HFF-Myc (cell line): ENCODE measurements around the gene VRK2.
A peak's percentile ranks its signal among the peaks of the same experiment; 100 is the strongest.
"Not testable (repeated sequence)": the region's sequence is repeated elsewhere in the genome, so short reads cannot be mapped to it uniquely, and the experiment has no call there.

Experiments
- DNase-seq: peaks from one replicate; pipeline ENCODE4 v3.0.0-alpha.2; 2011; ENCODE audit warnings: low read depth; ENCODE audit errors: extremely low read depth
- H3K4me3 ChIP-seq: replicated peaks from 2 replicates; pipeline ENCODE4 v1.5.1; 2011; ENCODE audit warnings: low read depth, mild to moderate bottlenecking, control low read depth, low read length
- TF ChIP-seq, protein P1 (sequence below): IDR thresholded peaks from 2 replicates; pipeline ENCODE4 v1.5.1; 2012; ENCODE audit warnings: mild to moderate bottlenecking, low read depth, low read length, control low read depth; ENCODE audit errors: missing control alignments

Gene VRK2

DNA sequence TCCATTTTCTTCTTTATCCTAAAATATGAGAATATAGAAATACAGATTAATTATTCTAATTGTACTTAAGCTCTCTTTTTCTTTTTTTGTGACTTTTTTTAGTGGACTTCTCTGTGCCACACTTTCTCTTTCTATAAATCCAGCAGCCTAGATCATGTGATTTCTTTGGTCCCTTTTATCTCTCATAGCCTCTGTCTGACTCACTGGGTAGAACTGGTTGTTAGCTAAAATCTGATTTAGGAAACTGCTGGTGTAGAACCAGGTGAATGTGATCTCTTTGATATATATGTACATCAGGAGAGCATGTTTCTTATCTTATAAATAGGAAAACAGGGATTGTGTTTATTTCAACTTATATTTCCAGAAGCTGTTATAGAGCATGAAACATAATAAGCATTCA, 54.9 kb downstream of the VRK2 start:
- no peak overlapping the region for H3K4me3 ChIP-seq
- TF ChIP-seq, protein P1, sequence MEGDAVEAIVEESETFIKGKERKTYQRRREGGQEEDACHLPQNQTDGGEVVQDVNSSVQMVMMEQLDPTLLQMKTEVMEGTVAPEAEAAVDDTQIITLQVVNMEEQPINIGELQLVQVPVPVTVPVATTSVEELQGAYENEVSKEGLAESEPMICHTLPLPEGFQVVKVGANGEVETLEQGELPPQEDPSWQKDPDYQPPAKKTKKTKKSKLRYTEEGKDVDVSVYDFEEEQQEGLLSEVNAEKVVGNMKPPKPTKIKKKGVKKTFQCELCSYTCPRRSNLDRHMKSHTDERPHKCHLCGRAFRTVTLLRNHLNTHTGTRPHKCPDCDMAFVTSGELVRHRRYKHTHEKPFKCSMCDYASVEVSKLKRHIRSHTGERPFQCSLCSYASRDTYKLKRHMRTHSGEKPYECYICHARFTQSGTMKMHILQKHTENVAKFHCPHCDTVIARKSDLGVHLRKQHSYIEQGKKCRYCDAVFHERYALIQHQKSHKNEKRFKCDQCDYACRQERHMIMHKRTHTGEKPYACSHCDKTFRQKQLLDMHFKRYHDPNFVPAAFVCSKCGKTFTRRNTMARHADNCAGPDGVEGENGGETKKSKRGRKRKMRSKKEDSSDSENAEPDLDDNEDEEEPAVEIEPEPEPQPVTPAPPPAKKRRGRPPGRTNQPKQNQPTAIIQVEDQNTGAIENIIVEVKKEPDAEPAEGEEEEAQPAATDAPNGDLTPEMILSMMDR: no peak
- no peak for DNase-seq

GRCh38 chr2:58106896-58107295, 60.3 kb downstream of the VRK2 start:
- TF ChIP-seq, protein P1: no peak
- H3K4me3 ChIP-seq: no peak overlapping the region
- no peak for DNase-seq

DNA sequence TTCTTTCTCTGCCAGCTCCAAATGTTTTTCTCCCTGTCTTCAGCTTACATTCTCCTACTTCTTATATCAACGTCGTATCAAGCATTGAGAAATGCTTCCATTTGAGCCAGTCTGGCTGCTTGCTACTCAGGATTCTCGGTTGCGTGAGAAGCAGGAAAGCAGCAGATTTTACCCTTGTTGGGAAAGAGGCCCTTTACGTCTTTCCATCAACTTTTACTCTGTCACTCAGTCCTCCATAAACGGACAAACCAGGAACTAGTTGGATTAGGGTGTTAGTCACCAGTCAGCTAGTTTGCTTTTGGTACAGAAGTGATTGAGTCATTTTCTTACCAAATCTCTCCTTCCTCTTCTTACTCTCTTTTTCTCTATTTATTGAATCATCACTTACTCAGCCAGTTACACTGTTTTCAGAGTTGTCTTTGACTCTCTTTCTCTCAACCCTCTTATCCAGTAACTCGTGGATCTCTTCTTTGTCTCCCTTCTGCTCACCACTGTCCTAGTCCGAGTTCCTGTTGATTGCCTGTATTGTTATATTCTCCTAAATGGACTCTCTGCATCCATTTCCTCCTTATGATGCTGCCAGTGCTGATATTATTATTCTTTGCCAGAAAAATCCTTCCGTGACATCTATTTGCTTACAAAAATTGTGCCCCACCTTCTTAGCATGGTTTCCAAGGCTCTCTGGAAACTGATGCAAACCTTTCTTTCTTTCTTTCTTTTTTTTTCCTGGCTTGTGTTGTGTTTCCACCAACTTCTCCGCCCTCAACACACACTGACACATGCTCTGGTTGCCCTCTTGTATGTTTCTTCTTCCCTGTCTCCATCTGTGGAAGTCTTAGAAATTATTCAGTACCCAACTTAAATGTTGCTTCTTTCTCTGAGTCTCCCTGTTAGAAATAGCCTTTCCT, 61.5 kb downstream of the VRK2 start:
- TF ChIP-seq, protein P1: no peak
- H3K4me3 ChIP-seq: no peak overlapping the region
- peak; percentile 35 for DNase-seq

- no peak for DNase-seq
- TF ChIP-seq, protein P1: no peak
- no peak overlapping the region for H3K4me3 ChIP-seq
Measured at GRCh38 chr2:58109481-58109880, 62.9 kb downstream of the VRK2 start.

DNA sequence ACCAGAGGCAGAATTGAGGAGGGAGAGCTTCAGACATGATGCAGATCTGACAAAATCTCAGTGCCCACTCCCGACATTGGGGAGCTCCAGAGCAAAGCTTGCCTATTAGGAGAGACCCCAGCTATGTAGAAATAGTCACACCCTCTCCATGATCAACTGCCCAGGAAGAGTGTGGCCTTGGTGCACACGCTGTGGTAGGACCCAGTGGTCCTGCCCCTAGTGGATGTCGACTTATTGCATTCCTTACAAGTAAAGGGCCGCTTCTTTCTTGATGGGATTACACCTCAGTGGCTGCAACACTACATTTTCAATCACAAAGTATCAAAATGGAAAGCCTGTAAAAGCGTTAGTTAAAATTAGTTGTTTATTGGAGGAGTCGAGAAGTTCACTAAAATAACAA, 64.2 kb downstream of the VRK2 start:
- DNase-seq: no peak

DNA sequence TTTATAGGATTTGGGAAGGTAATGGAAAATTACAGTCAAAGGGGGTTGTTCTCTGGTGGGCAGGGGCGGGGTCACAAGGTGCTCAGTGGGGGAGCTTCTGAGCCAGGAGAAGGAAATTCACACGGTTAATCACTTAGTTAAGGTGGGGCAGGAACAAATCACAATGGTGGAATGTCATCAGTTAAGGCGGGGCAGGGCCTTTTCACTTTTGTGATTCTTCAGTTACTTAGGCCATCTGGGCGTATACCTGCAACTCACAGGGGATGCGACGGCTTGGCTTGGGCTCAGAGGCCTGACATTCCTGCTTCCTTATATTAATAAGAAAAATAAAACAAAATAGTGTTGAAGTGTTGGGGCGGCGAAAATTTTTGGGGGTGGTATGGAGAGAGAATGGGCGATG, 67.0 kb downstream of the VRK2 start:
- not testable (repeated sequence) for H3K4me3 ChIP-seq, DNase-seq

More for the DNA sequence above, 64.2 kb downstream of the VRK2 start:
- H3K4me3 ChIP-seq: no peak overlapping the region
- TF ChIP-seq, protein P1: peak; percentile 14

DNA sequence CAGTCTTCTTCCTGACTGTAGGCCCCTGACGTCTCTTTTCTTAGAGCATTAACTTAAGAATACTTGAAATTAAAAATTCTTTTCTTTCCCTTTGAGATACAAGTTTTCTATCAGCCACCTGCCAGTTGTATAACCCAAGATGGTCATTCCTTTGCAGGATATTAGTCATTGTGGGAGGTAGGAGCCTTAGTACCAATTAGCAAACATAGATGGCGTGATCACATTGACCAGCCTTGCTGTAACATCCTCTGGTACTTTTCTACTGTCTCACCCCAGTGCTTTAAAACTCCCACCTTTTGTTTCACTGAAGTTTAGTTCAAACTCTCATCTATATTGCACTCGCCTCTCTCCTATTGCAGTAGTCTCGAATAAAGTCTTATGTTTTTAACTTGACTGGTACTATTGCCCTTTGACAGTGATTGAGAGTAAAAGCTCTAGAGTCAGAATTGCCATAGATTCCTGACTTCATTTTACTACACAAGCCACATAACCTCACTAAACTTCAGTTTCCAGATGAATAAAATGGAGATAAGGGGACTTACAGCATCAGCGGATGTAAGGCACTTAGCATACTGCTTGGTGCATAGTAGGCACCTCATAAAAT, 74.1 kb downstream of the VRK2 start:
- TF ChIP-seq, protein P1: no peak
- no peak for DNase-seq
- H3K4me3 ChIP-seq: no peak overlapping the region
